ENCODE results near the gene JAK3.
"Not testable (repeated sequence)": the region's sequence is repeated elsewhere in the genome, so short reads cannot be mapped to it uniquely, and the experiment has no call there.

Gene JAK3

GRCh38 chr19:17847538-17848366 is at the start of gene JAK3:
Gene JAK3 (minus strand): TSS chr19:17847982. CDS start chr19:17844417, 3,565 bp downstream.
- peak; percentile 61 for DNase-seq

GRCh38 chr19:17893766-17894165 is 46.0 kb upstream of the JAK3 start:
- DNase-seq: no peak

DNA sequence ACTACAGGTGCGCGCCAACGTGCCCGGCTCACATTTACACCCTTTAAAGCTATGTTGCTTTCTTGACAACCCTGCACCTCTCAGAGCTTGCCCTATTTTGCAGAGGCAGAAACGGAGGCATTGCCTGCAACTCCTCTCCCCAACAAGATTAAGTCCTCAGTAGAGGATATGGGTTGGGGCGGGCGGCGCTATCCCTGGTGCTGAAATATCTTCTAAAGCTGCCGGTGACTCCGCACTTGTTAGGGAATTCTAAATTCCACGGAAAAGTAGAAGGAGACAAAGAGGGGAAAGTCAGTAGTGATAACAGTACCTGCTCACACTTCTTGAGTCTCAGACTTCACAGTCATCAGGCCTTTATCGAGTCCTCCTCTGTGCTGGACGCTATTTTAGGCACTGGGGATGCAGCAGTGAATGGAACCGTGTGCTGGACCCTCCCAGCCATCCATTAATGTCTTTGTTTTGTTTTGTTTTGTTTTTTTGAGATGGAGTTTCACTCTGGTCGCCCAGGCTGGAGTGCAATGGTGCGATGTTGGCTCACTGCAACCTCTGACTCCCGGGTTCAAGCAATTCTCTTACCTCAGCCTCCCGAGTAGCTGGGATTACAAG is 41.9 kb upstream of the JAK3 start:
- peak; percentile 10 for DNase-seq

DNA sequence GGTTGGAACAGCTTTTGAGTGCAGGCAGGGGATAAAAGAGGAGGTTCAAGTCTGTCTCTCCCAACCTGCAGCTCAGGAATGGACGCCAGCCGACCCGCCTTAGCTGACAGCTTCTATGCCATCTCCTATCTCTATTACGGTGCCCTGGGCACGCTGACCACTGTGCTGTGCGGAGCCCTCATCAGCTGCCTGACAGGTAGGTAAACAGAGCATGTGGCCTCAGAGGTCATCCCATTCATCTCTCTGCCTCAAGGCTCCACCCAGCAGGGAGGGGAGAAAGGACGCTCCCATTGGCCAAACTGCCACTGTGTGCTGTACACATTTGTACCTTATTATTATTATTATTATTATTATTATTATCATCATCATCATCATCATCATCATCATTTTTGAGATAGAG is 40.5 kb upstream of the JAK3 start:
- no peak for DNase-seq

GRCh38 chr19:17887221-17887620 is 39.4 kb upstream of the JAK3 start:
- DNase-seq: not testable (repeated sequence)

DNA sequence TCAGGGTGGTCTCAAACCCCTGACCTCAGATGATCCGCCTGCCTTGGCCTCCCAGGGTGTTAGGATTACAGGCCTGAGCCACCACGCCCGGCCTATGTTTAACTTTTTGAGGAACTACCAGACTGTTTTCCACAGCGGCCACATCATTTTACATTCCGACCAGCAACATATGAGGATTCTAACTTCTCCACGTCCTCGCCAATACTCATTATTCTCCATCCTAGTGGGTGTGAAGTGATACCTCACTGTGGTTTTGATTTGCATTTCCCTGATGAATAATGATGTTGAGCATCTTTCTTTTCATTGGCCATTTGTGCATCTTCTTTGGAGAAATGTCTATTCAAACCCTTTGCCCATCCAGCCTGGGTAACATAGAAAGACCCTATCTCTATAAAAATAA is 38.7 kb upstream of the JAK3 start:
- DNase-seq: no peak

DNA sequence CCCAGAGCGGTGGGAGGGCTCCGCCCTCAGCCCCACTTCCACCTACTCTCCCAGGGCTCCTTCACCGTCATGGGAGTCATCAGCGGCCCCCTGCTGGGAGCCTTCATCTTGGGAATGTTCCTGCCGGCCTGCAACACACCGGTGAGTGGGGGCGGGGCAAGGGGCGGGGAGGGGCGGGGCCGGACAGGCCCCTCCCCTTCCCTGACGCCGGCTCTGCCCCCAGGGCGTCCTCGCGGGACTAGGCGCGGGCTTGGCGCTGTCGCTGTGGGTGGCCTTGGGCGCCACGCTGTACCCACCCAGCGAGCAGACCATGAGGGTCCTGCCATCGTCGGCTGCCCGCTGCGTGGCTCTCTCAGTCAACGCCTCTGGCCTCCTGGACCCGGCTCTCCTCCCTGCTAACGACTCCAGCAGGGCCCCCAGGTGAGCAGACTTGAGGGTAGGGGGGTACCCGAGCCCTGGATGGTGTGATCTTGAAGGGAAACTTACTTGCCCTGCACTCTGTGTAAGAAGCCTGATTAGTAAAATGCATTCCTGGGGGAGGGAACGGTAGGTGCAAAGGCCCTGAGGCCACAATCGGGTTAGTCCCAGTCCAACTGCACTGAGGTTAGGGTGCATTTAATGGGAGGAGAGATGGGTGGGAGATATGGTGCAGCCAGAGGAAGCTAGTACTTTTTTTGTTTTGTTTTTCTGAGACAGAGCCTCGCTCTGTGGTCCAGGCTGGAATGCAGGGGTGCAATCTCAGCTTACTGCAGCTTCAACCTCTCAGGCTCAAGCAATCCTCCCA is 36.0 kb upstream of the JAK3 start:
- DNase-seq: no peak

GRCh38 chr19:17881701-17882100 is 33.9 kb upstream of the JAK3 start:
- DNase-seq: no peak

GRCh38 chr19:17879466-17879865 is 31.7 kb upstream of the JAK3 start:
- DNase-seq: no peak

DNA sequence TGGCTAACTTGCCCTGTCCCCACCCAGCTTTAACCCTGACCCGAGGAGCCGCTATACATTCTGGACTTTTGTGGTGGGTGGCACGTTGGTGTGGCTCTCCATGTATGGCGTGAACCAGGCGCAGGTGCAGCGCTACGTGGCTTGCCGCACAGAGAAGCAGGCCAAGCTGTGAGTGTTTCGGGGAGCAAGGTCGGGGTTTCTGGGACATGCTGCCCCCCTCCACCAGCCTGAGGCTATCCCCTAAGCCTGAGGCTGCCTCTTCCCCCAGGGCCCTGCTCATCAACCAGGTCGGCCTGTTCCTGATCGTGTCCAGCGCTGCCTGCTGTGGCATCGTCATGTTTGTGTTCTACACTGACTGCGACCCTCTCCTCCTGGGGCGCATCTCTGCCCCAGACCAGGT is 29.9 kb upstream of the JAK3 start:
- no peak for DNase-seq

GRCh38 chr19:17874758-17875135 is 27.0 kb upstream of the JAK3 start:
- no peak for DNase-seq

DNA sequence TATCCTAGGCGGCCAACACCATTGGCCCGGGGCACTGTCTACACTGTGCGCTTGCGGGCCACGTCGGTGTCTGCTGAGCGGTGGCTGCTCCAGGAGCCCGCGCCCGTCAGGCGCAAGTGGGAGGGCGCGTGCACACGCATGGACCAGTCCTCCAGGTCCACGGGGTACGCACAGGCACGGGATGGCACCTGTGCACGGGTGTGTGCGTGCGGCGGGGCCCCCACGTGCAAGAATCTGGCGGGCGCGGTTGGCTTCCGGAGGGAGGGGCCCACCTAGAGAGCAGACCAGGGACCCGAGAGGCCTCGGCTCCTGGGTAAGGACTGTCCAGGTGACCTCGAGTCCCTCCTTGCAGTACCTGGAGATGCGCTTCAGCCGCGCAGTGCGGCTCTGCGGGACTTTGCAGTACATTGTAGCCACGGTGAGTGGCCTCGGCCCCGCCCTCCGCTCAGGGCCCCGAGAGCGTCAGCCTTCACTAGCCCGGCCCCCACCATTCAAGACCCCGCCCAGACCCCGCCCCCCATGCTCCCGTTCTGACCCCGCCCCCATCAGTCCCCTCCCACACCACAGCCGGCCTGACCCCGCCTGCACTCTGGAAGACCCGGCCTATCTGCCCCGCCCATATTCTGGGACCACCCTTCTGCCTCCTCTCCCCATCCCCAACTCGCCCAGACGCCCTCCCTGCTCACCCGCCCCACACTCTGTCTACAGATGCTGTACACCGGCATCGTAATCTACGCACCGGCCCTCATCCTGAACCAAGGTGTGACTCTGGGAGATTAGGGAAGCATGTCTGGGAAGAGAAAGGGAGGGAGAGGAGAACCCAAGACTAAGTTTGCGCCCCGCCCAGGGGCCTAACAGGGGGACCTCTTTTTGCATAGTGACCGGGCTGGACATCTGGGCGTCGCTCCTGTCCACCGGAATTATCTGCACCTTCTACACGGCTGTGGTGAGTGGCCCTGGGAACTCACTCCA is 26.3 kb upstream of the JAK3 start:
- no peak for DNase-seq

DNA sequence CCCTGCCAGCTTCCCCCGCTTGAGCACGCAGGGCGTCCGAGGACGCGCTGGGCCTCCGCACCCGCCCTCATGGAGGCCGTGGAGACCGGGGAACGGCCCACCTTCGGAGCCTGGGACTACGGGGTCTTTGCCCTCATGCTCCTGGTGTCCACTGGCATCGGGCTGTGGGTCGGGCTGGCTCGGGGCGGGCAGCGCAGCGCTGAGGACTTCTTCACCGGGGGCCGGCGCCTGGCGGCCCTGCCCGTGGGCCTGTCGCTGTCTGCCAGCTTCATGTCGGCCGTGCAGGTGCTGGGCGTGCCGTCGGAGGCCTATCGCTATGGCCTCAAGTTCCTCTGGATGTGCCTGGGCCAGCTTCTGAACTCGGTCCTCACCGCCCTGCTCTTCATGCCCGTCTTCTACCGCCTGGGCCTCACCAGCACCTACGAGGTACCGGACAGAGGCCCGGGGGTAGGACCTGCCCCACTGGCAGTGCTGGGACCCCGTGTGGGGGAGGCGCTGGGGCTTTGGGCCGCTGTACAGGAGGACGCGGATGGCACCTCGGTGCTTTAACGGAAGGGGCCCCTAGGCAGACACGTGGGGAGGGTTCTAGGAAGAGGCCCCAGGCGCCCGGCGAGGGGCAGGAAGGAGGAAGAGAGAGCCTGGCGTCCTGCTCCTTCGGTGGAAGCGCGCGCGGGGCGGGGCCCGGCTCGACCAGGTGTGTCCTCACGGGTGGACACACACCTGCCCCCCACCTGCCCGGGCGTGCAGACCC is 24.6 kb upstream of the JAK3 start:
- DNase-seq: no peak

GRCh38 chr19:17871878-17872250 is 24.1 kb upstream of the JAK3 start, which contains the start of gene SLC5A5:
Gene SLC5A5 (plus strand): TSS chr19:17871945. CDS start chr19:17872320, 375 bp downstream.
- DNase-seq: no peak

DNA sequence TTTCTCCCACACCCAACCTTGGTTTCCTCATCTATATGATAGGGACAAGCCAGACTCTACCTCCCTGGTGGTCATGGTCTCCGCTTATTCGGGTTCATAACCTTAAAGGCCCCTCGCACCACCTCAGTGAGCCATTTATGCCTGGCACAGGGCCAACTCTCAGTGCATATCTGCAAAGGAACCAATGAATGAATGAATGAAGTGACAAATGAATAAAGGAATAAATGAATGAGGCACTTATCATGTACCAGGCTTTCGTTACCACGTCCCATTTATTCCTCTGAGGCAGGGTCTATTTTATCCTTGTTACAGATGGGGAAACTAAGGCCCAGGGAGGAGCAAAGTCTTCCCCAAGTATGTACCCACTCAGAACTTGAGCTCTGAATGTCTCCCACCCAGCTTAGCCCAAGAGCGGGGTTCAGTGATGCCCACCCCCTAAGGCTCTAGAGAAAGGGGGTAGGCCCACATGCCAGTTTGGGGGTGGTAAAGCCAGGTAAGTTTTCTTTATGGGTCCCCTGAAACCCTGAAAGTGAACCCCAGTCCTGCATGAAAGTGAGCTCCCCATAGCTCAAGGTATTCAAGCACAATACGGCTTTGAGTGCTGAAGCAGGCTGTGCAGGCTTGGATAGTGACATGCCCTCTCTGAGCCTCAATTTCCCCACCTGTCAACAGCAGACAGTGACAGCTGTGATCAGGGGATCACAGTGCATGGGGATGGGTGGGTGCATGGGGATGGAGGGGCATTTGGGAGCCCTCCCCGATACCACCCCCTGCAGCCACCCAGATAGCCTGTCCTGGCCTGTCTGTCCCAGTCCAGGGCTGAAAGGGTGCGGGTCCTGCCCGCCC is 23.5 kb upstream of the JAK3 start:
- no peak for DNase-seq

DNA sequence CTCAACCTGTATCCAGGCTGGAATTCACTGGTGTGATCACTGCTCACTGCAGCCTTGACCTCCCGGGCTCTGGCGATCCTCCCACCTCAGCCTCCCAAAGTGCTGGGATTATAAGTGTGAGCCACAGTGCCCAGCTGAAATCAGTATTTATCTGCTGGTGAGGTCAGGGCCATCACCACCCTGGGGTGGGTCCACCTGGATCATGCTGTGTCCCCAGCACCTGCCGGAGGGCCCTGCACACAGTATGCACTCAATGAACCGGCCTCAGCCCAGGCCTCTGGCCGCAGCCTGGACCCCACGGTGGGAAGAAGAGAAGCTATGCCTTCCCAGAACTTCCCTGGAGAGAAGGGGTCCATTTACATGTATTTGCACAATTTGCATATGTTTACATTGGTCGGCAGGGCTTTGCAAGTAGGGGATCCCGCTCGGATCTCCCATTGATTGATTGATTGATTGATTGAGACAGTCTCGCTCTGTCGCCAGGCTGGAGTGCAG is 21.4 kb upstream of the JAK3 start:
- DNase-seq: no peak

GRCh38 chr19:17868669-17869068 is 20.9 kb upstream of the JAK3 start:
- DNase-seq: no peak

GRCh38 chr19:17866964-17867486 is 19.2 kb upstream of the JAK3 start:
- DNase-seq: no peak

DNA sequence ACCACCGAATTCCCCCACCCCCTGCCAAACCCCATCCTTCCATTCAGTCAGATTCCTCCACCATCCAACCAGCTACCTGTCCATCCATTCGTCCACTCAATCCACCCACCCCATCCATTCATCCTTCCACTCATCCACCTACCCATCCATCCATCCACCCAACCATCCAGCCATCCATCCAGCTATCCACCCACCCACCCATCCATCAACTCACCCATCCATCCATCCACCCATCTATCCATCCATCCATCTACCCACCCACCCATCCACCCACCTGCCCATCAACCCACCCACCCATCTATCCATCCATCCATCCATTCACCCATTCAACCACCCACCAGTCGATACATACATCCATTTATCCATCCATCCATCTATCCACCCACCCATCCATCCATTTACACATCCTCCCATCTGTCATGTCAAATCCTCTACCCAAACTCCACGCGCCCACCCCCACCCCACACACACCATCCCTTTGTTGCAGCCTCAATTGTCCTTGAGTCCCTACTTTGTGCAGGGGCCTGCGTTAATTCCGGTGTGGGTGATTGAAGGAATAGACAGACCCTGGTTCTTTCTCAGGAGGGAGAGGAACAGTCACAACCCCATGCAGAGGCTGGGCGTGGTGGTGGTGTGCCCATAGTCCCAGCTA is 18.7 kb upstream of the JAK3 start:
- no peak for DNase-seq

All from KG1 (cell line).